H1 (cell line): ENCODE data around the gene RBMS2. TPM values are rescaled to one million over a fixed set of nuclear protein-coding genes. Genes with fewer than 3 reads are reported as not detected.

ENCODE experiments used
- ASH2L ChIP-seq: fragments of 200-600, 300-600 bp; sonication (generic); IDR thresholded peaks from one replicate; pipeline ENCODE4 v1.7.1; 2017; ENCODE audit warnings: low read length
- CBX5 ChIP-seq: fragments of 300-800, 300-1000 bp; sonication (generic); IDR thresholded peaks from 2 replicates; pipeline ENCODE4 v1.7.1; 2016; ENCODE audit warnings: antibody characterized with exemption, low read length, low read depth
- CEBPB ChIP-seq: IDR thresholded peaks from 2 replicates; pipeline ENCODE4 v1.6.1; 2012; ENCODE audit warnings: low read depth, low read length
- CHD7 ChIP-seq: fragments of 300-600 bp; sonication (generic); IDR thresholded peaks from 2 replicates; pipeline ENCODE4 v1.7.1; 2012; ENCODE audit warnings: low read length, moderate library complexity, mild to moderate bottlenecking, inconsistent platforms; ENCODE audit not compliant: insufficient replicate concordance
- NANOG ChIP-seq: IDR thresholded peaks from 2 replicates; pipeline ENCODE4 v1.6.1; 2011; ENCODE audit warnings: low read length, low read depth, mild to moderate bottlenecking, inconsistent platforms; ENCODE audit not compliant: insufficient read depth, poor library complexity, severe bottlenecking
- RNF2 ChIP-seq: fragments of 200-900, 300-1000 bp; sonication (generic); IDR thresholded peaks from 2 replicates; pipeline ENCODE4 v1.7.1; 2016; ENCODE audit warnings: borderline replicate concordance, low read depth, mild to moderate bottlenecking, antibody characterized with exemption, low read length; ENCODE audit not compliant: poor library complexity, severe bottlenecking; ENCODE audit errors: missing control alignments
- TCF12 ChIP-seq: IDR thresholded peaks from 2 replicates; pipeline ENCODE4 v1.6.1; 2011; ENCODE audit warnings: low read depth, mild to moderate bottlenecking, low read length
- polyA plus RNA-seq, 7 experiments: library from polyadenylated mRNA; depleted of rRNA in 3 of 7; stranded (reverse) in 5 of 7; unstranded in 2 of 7; fragments of >200 nt in 5 of 7; fragments of 200-250 nt in 2 of 7; gene quantifications; 1 replicate in 5 of 7; 2 replicates in 1 of 7; 4 replicates in 1 of 7; pipeline versions ENCODE4 v1.2.1 to v1.2.3, GENCODE V29; 2011 to 2013; ENCODE audit warnings: missing spikeins in 2 of 7, mixed read lengths in 2 of 7
- total RNA-seq: library from RNA; stranded (reverse); fragmentation: NEBNext Ultra II Directional; extraction: Animal tissue kit (Norgen Biotek cat#: 25700); gene quantifications from 2 replicates; pipeline ENCODE4 v1.2.1, GENCODE V29; 2021

The RBMS2 gene
- total and polyA plus RNA-seq, 2 of the 8 experiments (the other 6 are each of a cell fraction or from before 2014, with no cell fraction given) = 9.6 to 31.3 TPM

DNA sequence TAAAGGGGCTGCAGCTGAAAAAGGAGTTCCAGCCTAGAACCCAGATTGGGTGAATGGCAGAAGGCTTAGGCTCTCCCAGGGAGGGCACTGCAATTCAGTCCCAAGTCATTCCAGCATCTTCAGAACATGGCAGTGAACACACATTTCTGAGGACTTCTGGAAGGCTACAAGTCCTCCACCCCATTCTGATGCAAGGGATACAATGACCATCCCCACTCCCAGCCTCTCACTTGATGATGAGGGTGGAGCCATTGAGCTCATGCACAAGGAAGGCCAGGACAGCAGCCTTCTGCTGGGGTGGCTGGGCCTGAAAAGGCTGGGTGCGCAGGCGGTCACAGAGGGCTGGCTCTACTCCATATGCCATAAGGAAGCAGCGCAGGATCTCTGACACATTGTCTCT lies 82.7 kb downstream of the RBMS2 start (continued):
- TF ChIP-seq CHD7 (no peak), TCF12 (no peak), RNF2 (no peak), ASH2L (no peak), CBX5 (no peak), CEBPB (no peak), NANOG (no peak)
- TF ChIP-seq, all 59 proteins: peak for 0
